Activated CD8-positive, alpha-beta memory T cell treated with anti-CD3 and anti-CD28 coated beads, Interleukin-2, amount 50 U/mL, for 1 hour (primary cell): ENCODE measurements around the gene PCNX2.
"Not testable (repeated sequence)": the region's sequence is repeated elsewhere in the genome, so short reads cannot be mapped to it uniquely, and the experiment has no call there.

ENCODE experiments used
- DNase-seq: peaks from one replicate; pipeline ENCODE4 v3.0.0-alpha.2; 2020; ENCODE audit errors: extremely low read depth

Gene PCNX2

GRCh38 chr1:233012021-233012420 lies 283.5 kb downstream of the PCNX2 start:
- DNase-seq = no peak

- DNase-seq = no peak
Observed at GRCh38 chr1:233010146-233010545, 285.4 kb downstream of the PCNX2 start.

GRCh38 chr1:233006541-233006973 lies 289.0 kb downstream of the PCNX2 start:
- DNase-seq = no peak

- DNase-seq = no peak
Observed at GRCh38 chr1:233006108-233006507, 289.4 kb downstream of the PCNX2 start.

- no peak for DNase-seq
Observed at GRCh38 chr1:233005703-233006102, 289.8 kb downstream of the PCNX2 start.

GRCh38 chr1:233005156-233005555 lies 290.4 kb downstream of the PCNX2 start:
- DNase-seq = no peak

GRCh38 chr1:233004451-233004850 lies 291.1 kb downstream of the PCNX2 start:
- DNase-seq = no peak

- not testable (repeated sequence) for DNase-seq
Observed at GRCh38 chr1:233003638-233004037, 291.9 kb downstream of the PCNX2 start.

- no peak for DNase-seq
Observed at GRCh38 chr1:232999956-233000625, 295.4 kb downstream of the PCNX2 start.

GRCh38 chr1:232998646-232999045 lies 296.9 kb downstream of the PCNX2 start:
- DNase-seq = no peak

GRCh38 chr1:232998138-232998537 lies 297.4 kb downstream of the PCNX2 start:
- DNase-seq = no peak

GRCh38 chr1:232996143-232996542 lies 299.4 kb downstream of the PCNX2 start:
- DNase-seq = no peak

- DNase-seq = no peak
Observed at GRCh38 chr1:232995189-232995588, 300.3 kb downstream of the PCNX2 start.

GRCh38 chr1:232993555-232993954 lies 302.0 kb downstream of the PCNX2 start:
- DNase-seq = no peak

- DNase-seq = no peak
Observed at GRCh38 chr1:232992227-232992626, 303.3 kb downstream of the PCNX2 start.

- DNase-seq = no peak
Observed at GRCh38 chr1:232991238-232991637, 304.3 kb downstream of the PCNX2 start.

GRCh38 chr1:232990176-232991128 lies 305.1 kb downstream of the PCNX2 start:
- no peak for DNase-seq

- DNase-seq = no peak
Observed at GRCh38 chr1:232988572-232989040, 306.9 kb downstream of the PCNX2 start.

GRCh38 chr1:232987774-232988140 lies 307.8 kb downstream of the PCNX2 start:
- no peak for DNase-seq

GRCh38 chr1:232987046-232987773 lies 308.3 kb downstream of the PCNX2 start:
- DNase-seq = no peak

GRCh38 chr1:232986527-232986922 lies 309.0 kb downstream of the PCNX2 start:
- DNase-seq = no peak

GRCh38 chr1:232985882-232986526 lies 309.5 kb downstream of the PCNX2 start:
- no peak for DNase-seq
